HG03039 (cell line): ENCODE data around the gene ZBTB45.

Experiments used
- ATAC-seq: cut with Tn5 transposase; IDR thresholded peaks from one replicate; pipeline ENCODE4 v1.9.1; 2021; ENCODE audit warnings: mild to moderate bottlenecking, moderate library complexity; ENCODE audit not compliant: unreplicated experiment

ZBTB45 gene

GRCh38 chr19:58519355-58520256, at the start of gene ZBTB45:
Gene ZBTB45, minus strand, starts transcription at chr19:58519810. Its CDS starts 2,137 bp downstream, at chr19:58517673.
- peak; percentile 66 for ATAC-seq

GRCh38 chr19:58568453-58569130, 49.0 kb upstream of the ZBTB45 start:
- ATAC-seq, result no peak

GRCh38 chr19:58566989-58567388, 47.4 kb upstream of the ZBTB45 start:
- no peak for ATAC-seq

DNA sequence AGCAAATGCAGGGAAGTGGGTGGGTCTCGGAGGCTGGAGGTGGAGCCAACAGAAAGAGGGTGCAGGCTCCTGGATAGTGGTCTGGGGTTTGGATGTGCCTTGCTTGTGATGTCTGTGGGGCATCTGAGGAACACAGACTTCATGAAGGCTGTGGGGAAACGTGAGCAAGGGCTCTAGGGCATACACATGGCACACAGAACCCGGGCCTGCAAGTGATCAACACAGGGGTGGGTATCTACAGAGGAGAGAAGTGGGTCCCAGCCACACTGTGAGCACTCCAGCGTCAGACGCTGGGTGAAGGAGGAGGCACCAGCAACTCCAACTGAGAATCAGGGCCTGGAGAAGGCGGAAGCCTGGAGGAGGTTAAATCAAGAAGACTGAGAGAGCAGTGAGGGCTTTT, 44.2 kb upstream of the ZBTB45 start:
- no peak for ATAC-seq

GRCh38 chr19:58563034-58563573, 43.5 kb upstream of the ZBTB45 start:
- no peak for ATAC-seq

- no peak for ATAC-seq
These were observed 42.8 kb upstream of the ZBTB45 start for GRCh38 chr19:58562122-58563033.

DNA sequence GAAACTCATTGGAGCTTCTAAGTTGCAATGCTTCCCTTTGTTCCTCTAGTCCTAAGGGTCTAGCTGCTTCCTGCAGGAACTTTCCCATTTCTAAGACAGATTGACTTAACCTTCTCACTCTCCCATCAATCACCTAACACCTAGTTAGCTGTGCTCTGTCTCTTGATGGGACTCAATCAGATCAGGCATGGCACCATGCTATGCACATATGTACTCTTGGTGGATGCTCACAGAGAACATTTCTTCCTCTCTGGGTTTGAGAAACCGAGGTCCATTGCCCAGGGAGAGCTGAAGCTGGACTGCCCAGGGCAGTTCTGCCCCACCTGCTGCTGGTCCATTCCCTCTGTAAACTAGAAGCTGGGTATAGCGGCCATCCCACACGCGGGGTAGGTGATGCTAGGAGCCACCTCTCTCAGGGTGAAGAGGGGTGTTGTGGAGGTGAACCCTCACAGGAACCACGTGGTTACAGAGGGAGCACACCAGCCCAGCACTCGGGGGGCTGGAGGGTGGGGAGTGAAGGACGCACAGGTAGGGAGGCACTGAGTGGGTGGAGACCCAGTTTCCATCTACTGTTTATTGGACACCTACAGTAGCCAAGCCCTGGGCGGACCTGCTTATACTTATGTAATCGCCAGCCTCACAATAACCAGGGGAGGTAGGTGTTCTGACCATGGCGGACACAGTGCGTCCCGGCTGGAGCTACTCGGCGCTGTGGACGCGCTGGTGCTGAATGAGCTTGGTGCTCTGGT, 41.9 kb upstream of the ZBTB45 start:
- ATAC-seq, result no peak

DNA sequence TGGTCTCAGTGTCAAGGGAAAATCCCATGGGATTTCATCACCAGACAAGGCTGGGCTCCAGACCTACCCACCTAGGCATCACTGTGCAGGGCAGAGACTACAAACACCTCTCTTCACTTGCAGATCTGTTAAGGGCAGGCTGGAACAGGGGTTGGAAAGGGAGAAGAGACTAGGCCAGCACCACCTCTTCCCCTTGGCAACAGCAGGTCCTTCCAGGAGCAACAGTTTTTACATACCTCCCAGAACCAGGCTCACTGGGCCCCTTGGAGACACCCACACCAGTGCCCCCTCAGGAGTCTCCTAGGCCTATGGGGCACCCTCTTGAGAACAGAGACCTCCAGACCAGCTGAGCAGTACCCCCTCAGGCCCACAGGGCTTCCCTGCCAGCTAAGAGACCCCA, 41.3 kb upstream of the ZBTB45 start:
- ATAC-seq, result no peak

DNA sequence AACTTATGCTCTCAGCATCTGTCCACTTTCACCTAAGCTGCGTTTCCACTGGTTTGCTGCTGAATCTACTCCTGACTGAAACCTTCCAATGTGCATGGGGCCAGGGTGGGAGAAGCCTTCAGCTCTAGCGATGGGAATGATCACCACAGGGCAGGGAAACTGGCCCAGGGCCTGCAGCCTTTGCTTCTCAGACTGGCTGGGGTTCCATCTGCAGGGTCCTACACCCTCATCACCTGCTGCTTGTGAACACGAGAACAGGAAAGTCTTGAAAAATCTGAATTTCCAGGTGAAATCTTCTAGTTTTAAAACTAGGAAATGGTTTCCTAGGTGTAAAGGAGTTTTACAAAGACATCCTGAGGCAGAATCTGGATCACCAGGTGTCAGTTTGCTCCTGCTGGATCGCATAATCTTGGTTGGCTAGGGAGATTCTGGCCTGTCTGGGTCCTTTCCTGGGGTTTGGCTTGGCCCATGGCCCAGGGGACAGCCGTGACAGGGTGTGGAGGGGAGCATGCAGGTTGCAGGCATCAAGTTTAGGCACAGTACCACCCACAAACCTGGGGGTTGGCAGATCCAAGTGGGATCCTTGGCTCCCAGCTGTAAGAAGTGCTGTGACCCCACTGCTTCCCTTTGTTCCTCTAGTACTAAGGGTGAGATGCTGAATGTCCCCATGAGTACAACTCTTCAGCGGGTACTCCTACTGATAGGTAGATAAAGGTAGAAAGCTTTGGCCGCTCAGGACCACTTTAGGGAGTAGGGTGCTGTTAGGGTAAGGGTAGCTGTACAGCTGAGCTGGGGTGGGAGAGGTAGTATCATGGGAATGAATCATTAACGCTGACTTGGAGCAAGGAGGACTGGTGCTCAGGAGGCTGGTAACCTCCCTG, 40.6 kb upstream of the ZBTB45 start:
- no peak for ATAC-seq

GRCh38 chr19:58559275-58560006, 39.8 kb upstream of the ZBTB45 start:
- ATAC-seq, result no peak

DNA sequence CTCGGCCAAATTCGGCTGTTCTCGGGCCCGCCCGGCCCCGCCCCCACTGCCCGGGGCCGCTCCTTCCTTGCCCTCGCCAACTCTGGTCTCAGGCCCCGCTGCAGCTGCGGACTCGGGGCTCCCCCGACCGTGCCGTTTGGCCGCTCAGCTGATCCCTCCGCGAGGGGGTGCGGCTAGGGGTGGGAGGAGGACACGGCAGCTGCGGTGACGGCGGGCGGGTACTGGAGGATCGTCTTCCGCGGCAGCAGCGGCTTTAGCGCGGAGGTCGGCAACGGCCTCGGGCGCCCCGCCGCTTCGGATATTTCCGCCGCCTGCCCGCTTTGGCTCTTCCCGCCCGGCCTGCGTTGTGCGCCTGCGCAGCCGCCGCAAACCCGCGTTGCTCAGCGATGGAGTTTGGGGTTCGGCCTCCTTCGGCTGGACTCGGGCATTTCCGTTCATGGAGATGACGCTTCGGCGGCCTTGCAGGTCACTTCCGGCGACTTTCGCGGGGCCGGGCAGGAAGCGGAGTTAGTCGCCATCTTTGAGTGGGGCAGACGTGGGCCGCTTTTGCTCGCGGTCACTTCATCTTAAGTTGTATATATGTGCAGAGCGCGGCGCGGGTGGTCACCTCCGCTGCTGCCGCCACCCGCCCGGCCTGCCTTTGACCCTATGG, 39.1 kb upstream of the ZBTB45 start:
- peak; percentile 46 for ATAC-seq

- peak; percentile 0 for ATAC-seq
These were observed 38.5 kb upstream of the ZBTB45 start, which contains the start of gene UBE2M for GRCh38 chr19:58558066-58558622. Gene UBE2M, minus strand, starts transcription at chr19:58558611. Its CDS starts 230 bp downstream, at chr19:58558381.

DNA sequence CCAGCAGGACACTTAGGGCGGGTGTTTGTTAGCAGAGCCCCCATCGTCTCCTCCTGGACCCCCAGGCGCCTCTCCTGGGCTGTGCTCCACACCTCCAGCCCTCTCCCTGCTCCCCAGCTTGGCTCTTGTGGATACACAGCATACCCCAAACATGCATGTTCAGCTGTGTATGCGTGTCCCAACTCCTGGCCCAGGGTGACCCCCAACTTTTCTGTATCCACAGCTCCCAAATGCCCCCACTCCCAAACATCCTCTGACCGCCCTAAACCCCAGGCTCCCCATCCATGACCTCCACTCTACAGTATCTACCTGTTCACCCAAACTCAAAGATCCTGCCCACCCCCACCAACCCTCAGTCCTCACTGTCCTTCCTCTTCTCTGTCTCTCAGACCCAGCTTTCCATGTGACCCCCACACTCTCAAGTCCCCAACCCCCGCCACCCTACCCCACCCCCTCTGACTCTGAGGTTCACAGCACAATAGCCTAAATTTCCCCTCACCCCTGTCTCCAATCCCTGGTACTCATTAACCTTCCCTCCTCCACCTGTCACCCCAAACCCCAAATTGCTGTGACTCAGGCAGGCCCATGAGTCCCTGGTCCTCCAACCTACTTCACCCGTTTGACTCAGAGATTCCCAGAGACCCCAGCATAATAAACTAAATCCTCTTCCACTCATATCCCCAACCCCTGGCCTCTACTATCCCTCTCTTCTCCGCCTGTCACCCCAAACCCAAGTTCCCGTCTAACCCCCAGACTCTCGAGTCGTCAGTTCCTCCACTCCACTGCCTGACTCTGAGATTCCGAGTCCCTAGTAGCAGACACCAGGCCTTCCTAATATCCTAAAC, 37.8 kb upstream of the ZBTB45 start:
- no peak for ATAC-seq

- no peak for ATAC-seq
These were observed 37.1 kb upstream of the ZBTB45 start for GRCh38 chr19:58556622-58557220.

DNA sequence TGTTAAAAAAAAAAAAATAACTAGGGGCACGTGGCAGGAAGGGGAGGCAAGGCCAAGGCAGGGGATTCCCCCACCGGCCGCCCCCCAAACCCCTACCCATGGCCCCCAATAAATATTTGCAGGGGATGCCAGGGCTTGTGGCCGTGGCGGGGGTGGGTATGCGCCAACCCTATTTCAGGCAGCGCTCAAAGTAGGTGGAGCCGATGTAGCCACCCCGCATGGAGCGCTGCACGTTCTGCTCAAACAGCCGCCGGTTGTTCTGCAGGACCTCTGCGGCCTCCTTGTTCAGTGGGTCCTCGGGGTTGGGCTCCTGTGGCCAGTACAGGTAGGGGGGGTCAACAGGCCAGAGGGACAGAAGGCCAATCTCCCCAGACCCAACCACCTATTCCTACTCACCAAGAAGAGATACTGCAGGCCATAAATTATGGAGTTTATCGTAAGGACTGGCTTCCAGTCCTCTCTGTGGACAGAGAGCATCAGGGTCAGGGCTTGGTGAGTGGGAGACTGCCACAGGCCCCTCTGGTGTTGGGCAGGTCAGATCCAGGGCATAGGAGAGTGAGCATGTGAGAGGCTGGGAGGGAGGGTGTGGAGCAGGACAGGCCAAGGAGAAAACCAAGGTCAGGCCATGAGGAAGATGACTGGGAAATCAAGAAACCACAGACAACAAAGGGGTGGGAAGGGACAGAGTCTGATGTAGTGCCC, 36.5 kb upstream of the ZBTB45 start:
- ATAC-seq, result no peak
